Measurements from ENCODE around the gene SLC25A6. TPM values are rescaled to one million over a fixed set of nuclear protein-coding genes. Genes with fewer than 3 reads are reported as not detected.

SLC25A6 gene
- total and polyA plus RNA-seq, 2 donors (not counting 3 experiments of a cell fraction or from before 2014, with no cell fraction given), result 410 to 1,153 TPM

DNA sequence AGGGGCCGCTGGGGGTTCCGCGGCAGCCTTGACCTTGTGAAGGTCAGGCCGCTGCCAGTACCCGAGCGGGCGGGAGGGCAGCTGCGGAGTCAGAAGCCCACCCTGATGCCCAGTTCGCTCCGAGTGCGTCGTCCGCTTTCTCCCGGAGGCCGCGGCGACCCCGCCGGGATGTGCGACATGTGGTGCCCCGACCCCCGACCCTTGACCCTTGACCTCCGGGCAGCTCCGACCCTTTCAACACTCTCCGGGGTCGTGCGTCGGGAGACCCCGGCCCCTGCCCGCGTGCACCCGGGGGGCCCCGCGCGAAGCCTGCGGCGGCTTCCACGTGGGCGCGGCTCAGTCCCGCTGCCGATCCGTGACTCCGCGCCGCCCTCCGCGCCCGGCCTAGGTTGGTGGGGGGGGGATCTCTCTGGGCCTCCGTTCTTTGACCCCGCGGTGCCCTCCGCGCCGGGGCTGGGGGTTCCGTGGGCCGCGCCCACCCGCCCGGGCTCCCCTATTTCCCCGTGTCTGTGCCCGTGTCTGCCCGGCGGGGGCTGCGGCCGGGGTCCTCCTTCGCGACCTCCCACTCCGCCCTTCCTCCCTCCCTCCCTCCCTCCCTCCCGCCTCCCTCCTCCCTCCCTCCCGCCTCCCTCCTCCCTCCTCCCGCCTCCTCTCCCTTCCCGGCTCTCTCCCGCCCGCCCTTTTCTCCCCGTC lies 609 bp upstream of the SLC25A6 start:
- Histone ChIP-seq H4K20me1 (replicated peaks; ENCODE audit: control insufficient read depth, extremely low read depth, insufficient read depth, low read length) (peaks cover 3% of the 10 kb centered on the region), H3K9me1 (replicated peaks; ENCODE audit: control insufficient read depth, extremely low read depth, insufficient read depth, low read length) (no peaks in the 10 kb centered on the region), H3K79me2 (ENCODE audit: control insufficient read depth, insufficient read depth, low read length) (peaks cover 44% of the 10 kb centered on the region), H3K27ac (ENCODE audit: insufficient read depth, low read depth, low read length) (peak overlapping the region; percentile 63), H3K9me3 (replicated peaks; ENCODE audit: control insufficient read depth, insufficient read depth, low read length) (no peaks in the 10 kb centered on the region), H3K4me2 (ENCODE audit: insufficient read depth, low read length) (peak overlapping the region; percentile 34), H3K4me3 (replicated peaks in 1 of 3; ENCODE audit: insufficient read depth in 1 of 3, low read depth in 1 of 3, low read length in 3 of 3) (peak overlapping the region; percentile 25 to 100 (median 68)), H3K4me1 (ENCODE audit: control insufficient read depth, extremely low read depth, insufficient read depth, low read length) (peaks cover 15% of the 10 kb centered on the region), H2AFZ (ENCODE audit: low read depth, low read length) (peak overlapping the region; percentile 69), H3K9ac (replicated peaks; ENCODE audit: extremely low read depth, insufficient read depth, low read length) (peak overlapping the region; percentile 78), H3K27me3 (ENCODE audit: control insufficient read depth in 2 of 2, insufficient read depth in 2 of 2, low read length in 2 of 2) (no peaks in the 10 kb centered on the region), H3K36me3 (ENCODE audit: control insufficient read depth in 2 of 2, extremely low read depth in 1 of 2, insufficient read depth in 2 of 2, low read length in 2 of 2) (peaks cover 6 to 27% of the 10 kb centered on the region in 2 experiments)
- BruUV-seq (replicated peaks), result no TSS peak
- dilution Hi-C loops (cut with MboI; ENCODE audit: extremely low pct_ligation_motif_present, low sequenced_read_pairs) (no loop called here), intact Hi-C loops (cut with micrococcal nuclease) (loop anchor here (1.0 to 5.0 kb wide), 7 partner anchors 35 to 1073 kb away; partner anchors contain the start of gene AKAP17A)
- ChIA-PET CTCF (no interaction called here), POLR2A (no interaction called here)
- FAIRE-seq (no peak), DNase-seq (ENCODE audit: low read depth, low spot score) (no peak)
- TF ChIP-seq GATA2 (IDR thresholded peaks at IDR 0.05; ENCODE audit: insufficient read depth, insufficient read length, low read depth, low read length) (no peak), POLR2A (IDR thresholded peaks at IDR 0.05; ENCODE audit: low read depth, low read length) (peak; percentile 72), POLR2AphosphoS5 (IDR thresholded peaks at IDR 0.05; ENCODE audit: insufficient read depth, low read depth, low read length) (peak; percentile 83)

DNA sequence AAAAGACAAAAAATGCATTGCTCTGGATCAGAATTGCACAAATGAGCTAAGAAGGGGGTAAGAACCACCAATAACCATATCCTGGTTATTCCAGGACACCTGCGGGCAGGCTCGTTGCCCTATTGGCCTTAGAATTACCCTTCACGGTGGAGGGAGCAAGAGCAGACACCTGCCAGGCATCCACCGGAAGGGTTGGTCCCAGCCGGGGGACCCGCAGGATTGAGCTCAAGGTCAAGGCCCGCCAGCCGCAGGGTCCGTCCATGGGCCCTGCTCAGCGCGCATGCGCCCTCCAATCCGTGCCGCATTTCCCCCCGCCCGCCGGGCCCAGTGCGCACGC lies 575 bp downstream of the SLC25A6 start:
- peak overlapping the region; percentile 73 for H3K27ac ChIP-seq (ENCODE audit: insufficient read depth, low read depth, low read length)
- no peaks in the 10 kb centered on the region for H3K9me1 ChIP-seq (replicated peaks; ENCODE audit: control insufficient read depth, extremely low read depth, insufficient read depth, low read length)
- BruUV-seq (replicated peaks), result no TSS peak
- H3K36me3 ChIP-seq (ENCODE audit: control insufficient read depth in 2 of 2, extremely low read depth in 1 of 2, insufficient read depth in 2 of 2, low read length in 2 of 2), result peaks cover 18 to 39% of the 10 kb centered on the region in 2 experiments
- CTCF ChIA-PET, result no interaction called here
- TF ChIP-seq, protein P1, sequence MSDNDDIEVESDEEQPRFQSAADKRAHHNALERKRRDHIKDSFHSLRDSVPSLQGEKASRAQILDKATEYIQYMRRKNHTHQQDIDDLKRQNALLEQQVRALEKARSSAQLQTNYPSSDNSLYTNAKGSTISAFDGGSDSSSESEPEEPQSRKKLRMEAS (IDR thresholded peaks at IDR 0.05; ENCODE audit: insufficient read depth, insufficient read length), result no peak
- H3K4me2 ChIP-seq (ENCODE audit: insufficient read depth, low read length), result peak overlapping the region; percentile 70
- peaks cover 56% of the 10 kb centered on the region for H3K79me2 ChIP-seq (ENCODE audit: control insufficient read depth, insufficient read depth, low read length)
- no peak for FAIRE-seq
- peak overlapping the region; percentile 64 to 100 (median 89) for H3K4me3 ChIP-seq (replicated peaks in 1 of 3; ENCODE audit: insufficient read depth in 1 of 3, low read depth in 1 of 3, low read length in 3 of 3)
- peak; percentile 89 for DNase-seq (ENCODE audit: low read depth, low spot score)
- intact Hi-C loops (cut with micrococcal nuclease) (loop anchor here (5.0 kb wide), 2 partner anchors 34 to 201 kb away; partner anchors contain the start of gene AKAP17A), dilution Hi-C loops (cut with MboI; ENCODE audit: extremely low pct_ligation_motif_present, low sequenced_read_pairs) (no loop called here)
- H3K4me1 ChIP-seq (ENCODE audit: control insufficient read depth, extremely low read depth, insufficient read depth, low read length), result peaks cover 15% of the 10 kb centered on the region
- peak overlapping the region; percentile 89 for H3K9ac ChIP-seq (replicated peaks; ENCODE audit: extremely low read depth, insufficient read depth, low read length)
- H3K27me3 ChIP-seq (ENCODE audit: control insufficient read depth in 2 of 2, insufficient read depth in 2 of 2, low read length in 2 of 2), result no peaks in the 10 kb centered on the region
- no peak overlapping the region for H2AFZ ChIP-seq (ENCODE audit: low read depth, low read length)
- POLR2A ChIA-PET, result no interaction called here
- H4K20me1 ChIP-seq (replicated peaks; ENCODE audit: control insufficient read depth, extremely low read depth, insufficient read depth, low read length), result peaks cover 3% of the 10 kb centered on the region
- H3K9me3 ChIP-seq (replicated peaks; ENCODE audit: control insufficient read depth, insufficient read depth, low read length), result no peaks in the 10 kb centered on the region

All from endothelial cell of umbilical vein (primary cell).